DMS53 (cell line): ENCODE results near the gene PAIP2.

ENCODE experiments used
- DNase-seq: peaks from one replicate; lab custom pipeline; 2025; lab: John Stamatoyannopoulos, UW

Gene PAIP2

GRCh38 chr5:139410993-139411828 lies 69.6 kb downstream of the PAIP2 start:
- no peak for DNase-seq

GRCh38 chr5:139413153-139413552 lies 71.5 kb downstream of the PAIP2 start:
- DNase-seq: no peak

GRCh38 chr5:139413963-139414362 lies 72.3 kb downstream of the PAIP2 start:
- no peak for DNase-seq

GRCh38 chr5:139414581-139415130 lies 73.0 kb downstream of the PAIP2 start:
- no peak for DNase-seq

- DNase-seq: no peak
Measured at GRCh38 chr5:139415221-139415861, 73.7 kb downstream of the PAIP2 start.

GRCh38 chr5:139415869-139416268 lies 74.2 kb downstream of the PAIP2 start:
- DNase-seq: no peak

GRCh38 chr5:139416651-139417050 lies 75.0 kb downstream of the PAIP2 start:
- DNase-seq: no peak

- no peak for DNase-seq
Measured at GRCh38 chr5:139417214-139417613, 75.6 kb downstream of the PAIP2 start.

- no peak for DNase-seq
Measured at GRCh38 chr5:139418793-139419192, 77.1 kb downstream of the PAIP2 start.
